Nephron (organoid): Measurements from ENCODE around the gene HES4.

Experiments used
- H3K27ac Mint-ChIP-seq, 3 experiments: 2 replicates each; pipeline ENCODE4 v1.8.0; 2020; ENCODE audit warnings: mixed read lengths in 3 of 3, mild to moderate bottlenecking in 2 of 3, moderate library complexity in 1 of 3
- H3K27me3 Mint-ChIP-seq: 2 replicates; pipeline ENCODE4 v1.8.0; 2021; ENCODE audit warnings: low read depth, mild to moderate bottlenecking, moderate library complexity, mixed read lengths
- H3K36me3 Mint-ChIP-seq: 2 replicates; pipeline ENCODE4 v1.8.0; 2020; ENCODE audit warnings: low read depth, mixed read lengths
- H3K4me1 Mint-ChIP-seq: 2 replicates; pipeline ENCODE4 v1.8.0; 2020; ENCODE audit warnings: mixed read lengths
- H3K4me3 Mint-ChIP-seq, 3 experiments: 2 replicates each; pipeline ENCODE4 v1.8.0; 2020; ENCODE audit warnings: mild to moderate bottlenecking in 3 of 3, mixed read lengths in 3 of 3, moderate library complexity in 2 of 3
- H3K9me3 Mint-ChIP-seq: 2 replicates; pipeline ENCODE4 v1.8.0; 2020; ENCODE audit warnings: mixed read lengths
- CTCF ChIP-seq, 3 experiments: fragments of 200-600 bp; sonication (generic); IDR thresholded peaks; one replicate each; pipeline ENCODE4 v1.5.0; 2021; ENCODE audit warnings: antibody characterized with exemption in 3 of 3; ENCODE audit not compliant: unreplicated experiment in 3 of 3

HES4 gene

GRCh38 chr1:999725-1000356 is at the start of gene HES4:
Gene HES4, minus strand, starts transcription at chr1:1000097. Its CDS starts 124 bp downstream, at chr1:999973.
- TF ChIP-seq CTCF (IDR thresholded peaks at IDR 0.05; ENCODE audit: unreplicated experiment in 3 of 3), result no peak
- Mint-ChIP-seq H3K27ac (peak within 1 kb of the TSS; percentile 74 to 94 (median 93)), H3K4me1 (peaks cover 9% of the 10 kb centered on the region), H3K27me3 (peaks cover 15% of the 10 kb centered on the region), H3K36me3 (no peaks in the 10 kb centered on the region), H3K9me3 (no peaks in the 10 kb centered on the region), H3K4me3 (peak within 1 kb of the TSS; percentile 87 to 91 (median 88))

- H3K27ac Mint-ChIP-seq, result no peak overlapping the region
- H3K9me3 Mint-ChIP-seq, result no peaks in the 10 kb centered on the region
- no peaks in the 10 kb centered on the region for H3K4me1 Mint-ChIP-seq
- TF ChIP-seq CTCF (IDR thresholded peaks at IDR 0.05; ENCODE audit: unreplicated experiment in 3 of 3), result no peak
- no peaks in the 10 kb centered on the region for H3K27me3 Mint-ChIP-seq
- H3K36me3 Mint-ChIP-seq, result peaks cover 26% of the 10 kb centered on the region
- H3K4me3 Mint-ChIP-seq, result no peak overlapping the region
These were observed 48.9 kb upstream of the HES4 start for GRCh38 chr1:1048765-1049164.

GRCh38 chr1:1047963-1048362 is 48.1 kb upstream of the HES4 start:
- Mint-ChIP-seq H3K9me3 (no peaks in the 10 kb centered on the region), H3K36me3 (peaks cover 27% of the 10 kb centered on the region), H3K4me1 (no peaks in the 10 kb centered on the region), H3K4me3 (no peak overlapping the region), H3K27me3 (no peaks in the 10 kb centered on the region), H3K27ac (no peak overlapping the region)
- TF ChIP-seq CTCF (IDR thresholded peaks at IDR 0.05; ENCODE audit: unreplicated experiment in 3 of 3), result no peak

GRCh38 chr1:1047407-1047806 is 47.5 kb upstream of the HES4 start:
- no peaks in the 10 kb centered on the region for H3K9me3 Mint-ChIP-seq
- no peak overlapping the region for H3K4me3 Mint-ChIP-seq
- peaks cover 22% of the 10 kb centered on the region for H3K36me3 Mint-ChIP-seq
- no peaks in the 10 kb centered on the region for H3K27me3 Mint-ChIP-seq
- no peaks in the 10 kb centered on the region for H3K4me1 Mint-ChIP-seq
- TF ChIP-seq CTCF (IDR thresholded peaks at IDR 0.05; ENCODE audit: unreplicated experiment in 3 of 3), result no peak
- H3K27ac Mint-ChIP-seq, result no peak overlapping the region

GRCh38 chr1:1046767-1047166 is 46.9 kb upstream of the HES4 start:
- no peak overlapping the region for H3K4me3 Mint-ChIP-seq
- TF ChIP-seq CTCF (IDR thresholded peaks at IDR 0.05; ENCODE audit: unreplicated experiment in 3 of 3), result no peak
- no peaks in the 10 kb centered on the region for H3K4me1 Mint-ChIP-seq
- no peak overlapping the region for H3K27ac Mint-ChIP-seq
- H3K27me3 Mint-ChIP-seq, result no peaks in the 10 kb centered on the region
- H3K36me3 Mint-ChIP-seq, result peaks cover 18% of the 10 kb centered on the region
- H3K9me3 Mint-ChIP-seq, result no peaks in the 10 kb centered on the region

GRCh38 chr1:1046243-1046642 is 46.3 kb upstream of the HES4 start:
- Mint-ChIP-seq H3K4me1 (no peaks in the 10 kb centered on the region), H3K9me3 (no peaks in the 10 kb centered on the region), H3K36me3 (peaks cover 18% of the 10 kb centered on the region), H3K4me3 (no peak overlapping the region), H3K27me3 (no peaks in the 10 kb centered on the region), H3K27ac (no peak overlapping the region)
- TF ChIP-seq CTCF (IDR thresholded peaks at IDR 0.05; ENCODE audit: unreplicated experiment in 3 of 3), result no peak
